Hepatocyte (in vitro differentiated cells): ENCODE measurements around the gene BIRC2.

Experiments
- EZH2 ChIP-seq: fragments of 200-600 bp; sonication (generic); IDR thresholded peaks from 2 replicates; pipeline ENCODE4 v1.6.1; 2016; ENCODE audit warnings: antibody characterized with exemption, mild to moderate bottlenecking, borderline replicate concordance
- EZH2phosphoT487 ChIP-seq: fragments of 200-600 bp; sonication (generic); IDR thresholded peaks from one replicate; pipeline ENCODE4 v1.6.1; 2018; ENCODE audit warnings: antibody characterized with exemption, mild to moderate bottlenecking, low read depth, moderate library complexity; ENCODE audit not compliant: unreplicated experiment, severe bottlenecking
- TF ChIP-seq, protein P1 (sequence below): fragments of 200-600 bp; sonication (generic); IDR thresholded peaks from 2 replicates; pipeline ENCODE4 v1.5.1; 2016; ENCODE audit warnings: antibody characterized with exemption, mild to moderate bottlenecking; ENCODE audit not compliant: poor library complexity

DNA sequence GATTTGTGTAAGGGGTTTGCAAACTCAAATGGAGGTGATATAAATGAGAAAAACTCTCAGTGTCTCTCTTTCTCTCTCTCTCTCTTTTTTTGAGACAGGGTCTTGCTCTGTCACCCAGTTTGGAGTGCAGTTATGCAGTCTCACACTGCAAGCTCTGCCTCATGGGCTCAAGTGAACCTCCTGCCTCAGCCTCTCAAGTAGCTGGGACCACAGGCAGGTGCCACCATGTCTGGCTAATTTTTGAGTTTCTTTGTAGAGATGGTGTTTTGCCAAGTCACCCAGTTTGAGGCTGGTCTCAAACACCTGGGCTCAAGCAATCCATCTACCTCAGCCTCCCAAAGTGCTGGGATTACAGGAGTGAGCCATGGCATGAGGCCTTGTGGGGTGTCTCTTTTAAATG, 26.8 kb upstream of the BIRC2 start:
- TF ChIP-seq, protein P1, sequence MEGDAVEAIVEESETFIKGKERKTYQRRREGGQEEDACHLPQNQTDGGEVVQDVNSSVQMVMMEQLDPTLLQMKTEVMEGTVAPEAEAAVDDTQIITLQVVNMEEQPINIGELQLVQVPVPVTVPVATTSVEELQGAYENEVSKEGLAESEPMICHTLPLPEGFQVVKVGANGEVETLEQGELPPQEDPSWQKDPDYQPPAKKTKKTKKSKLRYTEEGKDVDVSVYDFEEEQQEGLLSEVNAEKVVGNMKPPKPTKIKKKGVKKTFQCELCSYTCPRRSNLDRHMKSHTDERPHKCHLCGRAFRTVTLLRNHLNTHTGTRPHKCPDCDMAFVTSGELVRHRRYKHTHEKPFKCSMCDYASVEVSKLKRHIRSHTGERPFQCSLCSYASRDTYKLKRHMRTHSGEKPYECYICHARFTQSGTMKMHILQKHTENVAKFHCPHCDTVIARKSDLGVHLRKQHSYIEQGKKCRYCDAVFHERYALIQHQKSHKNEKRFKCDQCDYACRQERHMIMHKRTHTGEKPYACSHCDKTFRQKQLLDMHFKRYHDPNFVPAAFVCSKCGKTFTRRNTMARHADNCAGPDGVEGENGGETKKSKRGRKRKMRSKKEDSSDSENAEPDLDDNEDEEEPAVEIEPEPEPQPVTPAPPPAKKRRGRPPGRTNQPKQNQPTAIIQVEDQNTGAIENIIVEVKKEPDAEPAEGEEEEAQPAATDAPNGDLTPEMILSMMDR, result no peak
- no peak for TF ChIP-seq EZH2
- TF ChIP-seq EZH2phosphoT487, result no peak
